Nucleus accumbens (tissue), 56 donors: ENCODE results near the gene KRT16.
"Not testable (repeated sequence)": the region's sequence is repeated elsewhere in the genome, so short reads cannot be mapped to it uniquely, and the experiment has no call there.

Source experiments
- DNase-seq, 56 donors: peaks; one replicate each; lab custom pipeline; 2025; lab: John Stamatoyannopoulos, UW

Gene KRT16

GRCh38 chr17:41619036-41619926 lies 6.7 kb upstream of the KRT16 start:
- peak in 2 of 56 donors; percentile 18 to 72 for DNase-seq

GRCh38 chr17:41618341-41619035 lies 5.9 kb upstream of the KRT16 start:
- DNase-seq, result peak in 12 of 56 donors; percentile 1 to 74 (median 19)

GRCh38 chr17:41617698-41618097 lies 5.1 kb upstream of the KRT16 start:
- DNase-seq, result no peak

- no peak for DNase-seq
Observed at GRCh38 chr17:41617136-41617535, 4.6 kb upstream of the KRT16 start.

GRCh38 chr17:41616486-41616885 lies 3.9 kb upstream of the KRT16 start:
- not testable (repeated sequence) for DNase-seq

- no peak for DNase-seq
Observed at GRCh38 chr17:41615454-41615853, 2.9 kb upstream of the KRT16 start.

- not testable (repeated sequence) for DNase-seq
Observed at GRCh38 chr17:41614767-41615166, 2.2 kb upstream of the KRT16 start.

- DNase-seq, result no peak
Observed at GRCh38 chr17:41614098-41614497, 1.5 kb upstream of the KRT16 start.

GRCh38 chr17:41613277-41614082 lies 913 bp upstream of the KRT16 start:
- DNase-seq, result no peak

- DNase-seq, result no peak
Observed at GRCh38 chr17:41610965-41611640, 1.5 kb downstream of the KRT16 start.

- DNase-seq, result not testable (repeated sequence)
Observed at GRCh38 chr17:41610061-41610517, 2.5 kb downstream of the KRT16 start.

GRCh38 chr17:41606930-41607329 lies 5.6 kb downstream of the KRT16 start:
- DNase-seq, result not testable (repeated sequence)

GRCh38 chr17:41602524-41602923 lies 10.0 kb downstream of the KRT16 start:
- DNase-seq, result no peak

GRCh38 chr17:41600318-41600717 lies 12.2 kb downstream of the KRT16 start:
- no peak for DNase-seq

- no peak for DNase-seq
Observed at GRCh38 chr17:41599680-41600079, 12.9 kb downstream of the KRT16 start.

- no peak for DNase-seq
Observed at GRCh38 chr17:41595585-41595984, 17.0 kb downstream of the KRT16 start.

GRCh38 chr17:41594363-41594915 lies 18.1 kb downstream of the KRT16 start:
- no peak for DNase-seq

GRCh38 chr17:41593306-41593981 lies 19.1 kb downstream of the KRT16 start:
- no peak for DNase-seq

GRCh38 chr17:41592601-41593305 lies 19.8 kb downstream of the KRT16 start:
- no peak for DNase-seq
